Activated naive CD8-positive, alpha-beta T cell treated with anti-CD3 and anti-CD28 coated beads, Interleukin-2, amount 50 U/mL, for 16 hours (primary cell): ENCODE measurements around the gene PAIP2B.

Experiments used
- DNase-seq: peaks from one replicate; pipeline ENCODE4 v3.0.0-alpha.2; 2020; ENCODE audit warnings: low read depth, low spot score

PAIP2B gene

DNA sequence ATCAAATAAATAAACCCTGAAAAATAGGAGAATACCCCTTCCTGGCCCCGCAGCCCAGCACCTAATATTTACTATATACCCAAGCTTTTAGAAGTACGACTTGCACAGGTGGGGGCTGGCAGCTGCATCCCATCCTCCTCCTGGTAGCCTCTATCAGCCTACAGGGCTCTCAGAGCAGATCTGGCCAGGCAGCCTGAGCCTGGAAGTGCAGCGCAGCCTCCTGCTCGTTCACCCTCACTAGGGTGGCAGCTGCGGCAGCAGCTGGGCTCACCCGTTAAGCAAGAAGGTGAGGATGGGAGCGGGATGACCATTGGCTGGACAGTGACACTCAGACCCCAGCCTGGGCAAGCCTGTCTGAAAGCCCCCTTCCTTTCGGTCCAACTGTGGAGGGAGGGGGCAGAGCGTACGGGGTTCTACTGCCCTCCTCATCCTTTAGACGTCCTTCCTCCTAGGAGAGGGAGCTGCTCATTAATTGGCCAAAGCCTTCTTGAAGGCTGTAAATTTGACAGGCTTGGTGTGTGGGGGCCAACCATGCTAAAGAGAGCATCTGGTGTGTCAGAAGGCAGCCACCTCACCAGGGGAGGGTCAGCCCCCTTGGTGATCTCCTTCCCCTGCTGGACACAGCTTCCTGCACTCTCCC, 73.2 kb downstream of the PAIP2B start:
- DNase-seq: no peak

GRCh38 chr2:71151620-71152019, 75.3 kb downstream of the PAIP2B start:
- DNase-seq: no peak

DNA sequence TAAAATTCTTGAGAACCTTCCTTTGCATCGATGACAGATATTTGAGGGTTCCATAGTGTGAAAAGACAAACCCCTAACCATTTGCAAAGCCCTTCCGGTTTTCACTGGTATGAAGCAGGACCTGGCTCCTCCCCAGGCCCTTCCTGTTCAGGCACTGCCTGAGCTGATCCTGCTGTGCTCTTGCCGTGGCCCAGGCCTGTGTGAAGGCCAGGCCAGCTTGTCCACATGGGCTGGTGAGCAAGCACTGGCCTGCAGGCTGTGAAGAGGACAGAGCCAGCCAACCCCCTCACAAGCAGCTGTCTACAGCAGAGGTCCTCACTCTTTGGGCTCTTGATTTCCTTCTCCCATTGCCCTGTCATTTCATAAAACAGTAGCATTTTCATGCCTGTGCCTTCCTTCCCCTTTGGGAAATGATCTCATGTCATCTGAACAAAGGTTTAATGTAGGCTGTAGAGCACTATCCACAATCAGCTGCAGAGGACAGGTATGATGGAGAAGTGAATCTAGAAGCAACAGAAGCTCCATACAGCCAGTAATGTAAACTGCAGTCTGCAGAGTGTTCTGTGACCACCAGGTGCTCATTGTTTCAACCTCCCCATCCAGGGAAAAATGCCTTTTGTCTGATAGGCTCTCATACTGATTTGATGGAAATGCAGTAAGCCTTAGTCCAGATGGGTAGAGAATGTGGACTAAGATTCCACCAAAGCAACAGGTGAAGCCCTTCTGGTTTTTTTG, 76.7 kb downstream of the PAIP2B start:
- DNase-seq: no peak

- no peak for DNase-seq
Measured at GRCh38 chr2:71148506-71149063, 78.3 kb downstream of the PAIP2B start.

GRCh38 chr2:71143782-71144181, 83.1 kb downstream of the PAIP2B start:
- no peak for DNase-seq

GRCh38 chr2:71136174-71136573, 90.7 kb downstream of the PAIP2B start:
- no peak for DNase-seq

DNA sequence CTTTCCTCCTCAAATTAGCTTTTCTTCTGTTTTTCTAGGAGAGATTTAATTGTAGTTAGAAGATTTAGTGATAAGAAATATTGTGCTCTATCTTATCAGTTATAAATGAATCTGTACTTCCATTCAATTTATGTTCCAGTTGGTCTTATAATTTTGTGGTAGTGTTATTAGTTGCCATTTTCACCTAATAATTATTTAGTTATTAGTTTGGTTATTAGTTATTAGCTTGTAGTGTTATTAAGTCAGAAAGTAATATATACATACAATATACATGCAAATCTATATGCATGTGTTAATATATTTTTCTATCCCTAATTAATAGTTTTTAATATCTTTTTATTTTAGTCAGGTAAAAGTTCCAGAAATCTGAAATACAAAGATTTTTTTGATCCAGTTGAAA, 93.3 kb downstream of the PAIP2B start:
- DNase-seq: no peak
